HCT116 (cell line): ENCODE data around the gene ISOC2.

Experiments
- ELF1 ChIP-seq: IDR thresholded peaks from 2 replicates; pipeline ENCODE4 v1.6.1; 2012; ENCODE audit warnings: low read depth, borderline replicate concordance
- EZH2phosphoT487 ChIP-seq: fragments of 200-600 bp; IDR thresholded peaks from 2 replicates; pipeline ENCODE4 v1.6.1; 2018; ENCODE audit warnings: antibody characterized with exemption, borderline replicate concordance
- POLR2A ChIP-seq: IDR thresholded peaks from 2 replicates; pipeline ENCODE4 v1.7.0; 2011; ENCODE audit warnings: borderline replicate concordance; ENCODE audit not compliant: insufficient read depth, insufficient read length; ENCODE audit errors: extremely low read depth
- POLR2AphosphoS5 ChIP-seq: IDR thresholded peaks from 2 replicates; pipeline ENCODE4 v1.6.1; 2011; ENCODE audit warnings: mild to moderate bottlenecking, low read depth, low read length, moderate library complexity
- REST ChIP-seq: IDR thresholded peaks from 2 replicates; pipeline ENCODE4 v1.6.1; 2012; ENCODE audit warnings: low read depth
- SP1 ChIP-seq: IDR thresholded peaks from 2 replicates; pipeline ENCODE4 v1.6.1; 2012; ENCODE audit warnings: low read depth
- TF ChIP-seq, protein P1 (sequence below), 3 experiments: fragments of 200-600 bp in 1 of 3; sonication (generic) in 1 of 3; IDR thresholded peaks in 2 of 3; conservative IDR thresholded peaks in 1 of 3; 2 replicates each; pipeline ENCODE4 v1.5.1; 2012 to 2017; ENCODE audit warnings: low read depth in 2 of 3, low read length in 2 of 3, antibody characterized with exemption in 1 of 3, borderline replicate concordance in 1 of 3, control low read depth in 1 of 3, mild to moderate bottlenecking in 1 of 3, mixed read lengths in 1 of 3, mixed run types in 1 of 3, moderate library complexity in 1 of 3; ENCODE audit not compliant: insufficient read depth in 1 of 3

DNA sequence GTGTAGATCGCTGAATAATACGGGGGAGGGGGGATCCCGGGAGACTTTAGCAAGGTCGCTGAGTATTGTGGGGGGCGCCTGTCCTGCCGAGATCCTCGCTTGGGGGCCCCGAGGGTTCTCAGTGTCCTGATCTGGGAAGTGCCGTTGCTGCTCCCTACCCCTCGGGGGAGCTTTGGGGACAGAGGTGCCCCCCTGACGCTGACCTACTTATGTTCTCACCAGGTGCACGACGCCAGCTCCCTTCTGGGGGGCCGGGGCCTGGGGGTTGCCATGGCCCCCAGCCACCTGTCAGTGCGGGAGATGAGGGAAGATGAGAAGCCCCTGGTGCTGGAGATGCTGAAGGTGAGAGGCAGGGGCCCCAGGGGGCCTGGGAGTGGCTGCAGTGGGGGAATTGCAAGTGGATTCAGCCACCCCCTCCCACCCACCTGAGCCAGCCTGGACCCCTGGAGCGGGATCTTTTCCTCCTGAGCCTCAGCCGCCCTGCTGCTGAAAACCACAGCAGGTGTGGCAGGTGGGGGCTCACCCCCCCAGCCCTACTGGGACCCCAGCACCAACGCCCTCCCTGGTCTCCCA, 24.1 kb upstream of the ISOC2 start:
- TF ChIP-seq ELF1, result no peak
- TF ChIP-seq POLR2A, result no peak
- TF ChIP-seq, protein P1, sequence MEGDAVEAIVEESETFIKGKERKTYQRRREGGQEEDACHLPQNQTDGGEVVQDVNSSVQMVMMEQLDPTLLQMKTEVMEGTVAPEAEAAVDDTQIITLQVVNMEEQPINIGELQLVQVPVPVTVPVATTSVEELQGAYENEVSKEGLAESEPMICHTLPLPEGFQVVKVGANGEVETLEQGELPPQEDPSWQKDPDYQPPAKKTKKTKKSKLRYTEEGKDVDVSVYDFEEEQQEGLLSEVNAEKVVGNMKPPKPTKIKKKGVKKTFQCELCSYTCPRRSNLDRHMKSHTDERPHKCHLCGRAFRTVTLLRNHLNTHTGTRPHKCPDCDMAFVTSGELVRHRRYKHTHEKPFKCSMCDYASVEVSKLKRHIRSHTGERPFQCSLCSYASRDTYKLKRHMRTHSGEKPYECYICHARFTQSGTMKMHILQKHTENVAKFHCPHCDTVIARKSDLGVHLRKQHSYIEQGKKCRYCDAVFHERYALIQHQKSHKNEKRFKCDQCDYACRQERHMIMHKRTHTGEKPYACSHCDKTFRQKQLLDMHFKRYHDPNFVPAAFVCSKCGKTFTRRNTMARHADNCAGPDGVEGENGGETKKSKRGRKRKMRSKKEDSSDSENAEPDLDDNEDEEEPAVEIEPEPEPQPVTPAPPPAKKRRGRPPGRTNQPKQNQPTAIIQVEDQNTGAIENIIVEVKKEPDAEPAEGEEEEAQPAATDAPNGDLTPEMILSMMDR (IDR thresholded peaks at IDR 0.05 in 2 of 3, conservative IDR thresholded peaks at IDR 0.05 in 1 of 3; ENCODE audit: borderline replicate concordance in 1 of 3, insufficient read depth in 1 of 3, low read depth in 2 of 3, low read length in 2 of 3), result no peak
- no peak for TF ChIP-seq POLR2AphosphoS5
- TF ChIP-seq SP1, result no peak
- TF ChIP-seq EZH2phosphoT487, result no peak
- no peak for TF ChIP-seq REST
